Neural progenitor cell (in vitro differentiated cells): ENCODE data around the gene SEL1L3.

ENCODE experiments used
- EZH2 ChIP-seq: fragments of 200-600 bp; sonication (generic); IDR thresholded peaks from 2 replicates; pipeline ENCODE4 v1.6.1; 2017; ENCODE audit warnings: antibody characterized with exemption, mild to moderate bottlenecking, moderate library complexity
- EZH2phosphoT487 ChIP-seq: fragments of 200-600 bp; sonication (generic); IDR thresholded peaks from 2 replicates; pipeline ENCODE4 v1.6.1; 2017; ENCODE audit warnings: antibody characterized with exemption
- TF ChIP-seq, protein P1 (sequence below): fragments of 200-600 bp; sonication (generic); IDR thresholded peaks from 2 replicates; pipeline ENCODE4 v1.5.1; 2017; ENCODE audit warnings: antibody characterized with exemption, mild to moderate bottlenecking

DNA sequence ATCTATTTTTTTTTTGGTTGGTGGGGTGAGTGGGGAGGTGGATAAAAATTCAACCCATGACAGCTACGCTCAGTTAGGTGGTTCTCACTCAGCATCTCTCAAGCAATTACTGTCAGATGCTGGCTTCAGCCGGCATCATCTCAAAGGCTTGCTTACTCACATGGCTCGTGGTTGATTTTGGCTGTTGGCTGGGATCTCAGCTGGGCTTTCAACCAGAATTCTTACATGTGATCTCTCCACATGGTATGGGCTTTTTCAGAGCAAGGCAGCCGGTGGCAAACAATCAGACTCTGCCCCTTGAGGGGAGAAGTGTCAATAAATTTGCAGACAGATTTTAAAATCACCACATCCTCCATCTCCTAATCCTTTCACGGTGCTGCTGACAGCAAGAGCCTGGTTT lies 159.9 kb downstream of the SEL1L3 start:
- TF ChIP-seq, protein P1, sequence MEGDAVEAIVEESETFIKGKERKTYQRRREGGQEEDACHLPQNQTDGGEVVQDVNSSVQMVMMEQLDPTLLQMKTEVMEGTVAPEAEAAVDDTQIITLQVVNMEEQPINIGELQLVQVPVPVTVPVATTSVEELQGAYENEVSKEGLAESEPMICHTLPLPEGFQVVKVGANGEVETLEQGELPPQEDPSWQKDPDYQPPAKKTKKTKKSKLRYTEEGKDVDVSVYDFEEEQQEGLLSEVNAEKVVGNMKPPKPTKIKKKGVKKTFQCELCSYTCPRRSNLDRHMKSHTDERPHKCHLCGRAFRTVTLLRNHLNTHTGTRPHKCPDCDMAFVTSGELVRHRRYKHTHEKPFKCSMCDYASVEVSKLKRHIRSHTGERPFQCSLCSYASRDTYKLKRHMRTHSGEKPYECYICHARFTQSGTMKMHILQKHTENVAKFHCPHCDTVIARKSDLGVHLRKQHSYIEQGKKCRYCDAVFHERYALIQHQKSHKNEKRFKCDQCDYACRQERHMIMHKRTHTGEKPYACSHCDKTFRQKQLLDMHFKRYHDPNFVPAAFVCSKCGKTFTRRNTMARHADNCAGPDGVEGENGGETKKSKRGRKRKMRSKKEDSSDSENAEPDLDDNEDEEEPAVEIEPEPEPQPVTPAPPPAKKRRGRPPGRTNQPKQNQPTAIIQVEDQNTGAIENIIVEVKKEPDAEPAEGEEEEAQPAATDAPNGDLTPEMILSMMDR, result no peak
- TF ChIP-seq EZH2phosphoT487, result no peak
- no peak for TF ChIP-seq EZH2
